SU-DHL-6 (cell line): ENCODE data around the gene STYX.

Source experiments
- H2AFZ ChIP-seq: fragments of 200-600 bp; sonication (generic); 2 replicates; pipeline ENCODE4 v1.6.1; 2014; ENCODE audit warnings: low read depth, mild to moderate bottlenecking, moderate library complexity, mixed read lengths, antibody characterized with exemption, low read length; ENCODE audit not compliant: severe bottlenecking
- H3F3A ChIP-seq: fragments of 200-600 bp; shearing (Covaris generic); 2 replicates; pipeline ENCODE4 v1.6.0; 2016; ENCODE audit warnings: antibody characterized with exemption, mild to moderate bottlenecking; ENCODE audit not compliant: insufficient read depth
- H3K27ac ChIP-seq: fragments of 200-600 bp; sonication (generic); 2 replicates; pipeline ENCODE4 v1.5.1; 2016; ENCODE audit warnings: low read depth, mild to moderate bottlenecking, low read length, moderate library complexity, mixed read lengths
- H3K27me3 ChIP-seq: fragments of 200-600 bp; sonication (generic), shearing (Covaris generic); 2 replicates; pipeline ENCODE4 v1.6.0; 2014; ENCODE audit warnings: mild to moderate bottlenecking, low read length
- H3K36me3 ChIP-seq: fragments of 200-600 bp; sonication (generic); 2 replicates; pipeline ENCODE4 v1.6.1; 2014; ENCODE audit warnings: mild to moderate bottlenecking, low read length, mixed read lengths
- H3K4me2 ChIP-seq: fragments of 300-600, 200-600 bp; shearing (Covaris generic), sonication (generic); 2 replicates; pipeline ENCODE4 v1.6.0; 2014; ENCODE audit warnings: low read length, low read depth, mild to moderate bottlenecking; ENCODE audit not compliant: poor library complexity, severe bottlenecking
- H3K4me3 ChIP-seq: fragments of 200-600 bp; sonication (generic); 2 replicates; pipeline ENCODE4 v1.5.1; 2014; ENCODE audit warnings: antibody characterized with exemption, low read length, mild to moderate bottlenecking, mixed read lengths; ENCODE audit not compliant: insufficient read depth, poor library complexity, severe bottlenecking
- H3K79me2 ChIP-seq: fragments of 200-600 bp; sonication (generic); 2 replicates; pipeline ENCODE4 v1.6.1; 2014; ENCODE audit warnings: mild to moderate bottlenecking, low read length, moderate library complexity; ENCODE audit not compliant: insufficient read depth
- H3K9ac ChIP-seq: fragments of 200-600 bp; sonication (generic); 2 replicates; pipeline ENCODE4 v1.7.0; 2014; ENCODE audit warnings: mild to moderate bottlenecking, low read length
- H3K9me2 ChIP-seq: fragments of 200-600 bp; sonication (generic); replicated peaks from 2 replicates; pipeline ENCODE4 v1.6.1; 2014; ENCODE audit warnings: low read length; ENCODE audit not compliant: insufficient read depth
- H3K9me3 ChIP-seq: fragments of 200-600 bp; sonication (generic); 2 replicates; pipeline ENCODE4 v1.6.1; 2014; ENCODE audit warnings: low read length, mixed read lengths; ENCODE audit not compliant: insufficient read depth
- H4K20me1 ChIP-seq: fragments of 200-600 bp; sonication (generic); 2 replicates; pipeline ENCODE4 v1.6.1; 2014; ENCODE audit warnings: low read depth, mild to moderate bottlenecking, antibody characterized with exemption, low read length, moderate library complexity, mixed read lengths
- EZH2phosphoT487 ChIP-seq: fragments of 200-600 bp; sonication (generic), shearing (Covaris generic); conservative IDR thresholded peaks from 2 replicates; pipeline ENCODE4 v1.6.1; 2018; ENCODE audit warnings: mild to moderate bottlenecking, antibody characterized with exemption, low read length, moderate library complexity, mixed read lengths
- TF ChIP-seq, protein P1 (sequence below): fragments of 200-600 bp; sonication (generic); IDR thresholded peaks from one replicate; pipeline ENCODE4 v1.5.1; 2017; ENCODE audit warnings: antibody characterized with exemption, mild to moderate bottlenecking, low read length, moderate library complexity; ENCODE audit not compliant: insufficient read depth, poor library complexity, severe bottlenecking

Gene STYX

DNA sequence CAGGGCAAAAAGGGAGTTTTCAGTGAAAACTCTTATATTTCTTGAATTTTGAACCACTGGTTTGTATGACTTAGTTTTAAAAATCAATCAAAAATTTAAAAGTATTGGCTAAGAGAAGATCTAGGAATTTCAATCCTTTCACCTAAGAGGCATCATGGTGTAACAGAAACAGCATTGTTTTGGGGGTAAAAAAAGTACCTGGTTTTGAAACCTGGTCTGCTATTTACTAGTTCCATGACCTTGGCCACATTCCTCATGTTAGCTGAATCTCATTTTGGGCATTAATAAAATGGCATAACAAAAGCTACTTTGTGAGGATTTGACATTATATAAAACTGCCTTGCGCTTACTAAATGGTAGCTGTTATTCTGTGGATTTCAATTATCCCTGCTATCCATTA is 78.1 kb downstream of the STYX start:
- Histone ChIP-seq H3F3A (no peaks in the 10 kb centered on the region), H3K9ac (no peak overlapping the region), H3K79me2 (no peaks in the 10 kb centered on the region), H3K36me3 (no peaks in the 10 kb centered on the region), H3K9me3 (no peaks in the 10 kb centered on the region), H3K4me3 (no peak overlapping the region), H3K27ac (no peak overlapping the region), H3K27me3 (no peaks in the 10 kb centered on the region), H2AFZ (no peak overlapping the region), H3K9me2 (no peaks in the 10 kb centered on the region), H3K4me2 (no peak overlapping the region), H4K20me1 (no peaks in the 10 kb centered on the region)
- TF ChIP-seq, protein P1, sequence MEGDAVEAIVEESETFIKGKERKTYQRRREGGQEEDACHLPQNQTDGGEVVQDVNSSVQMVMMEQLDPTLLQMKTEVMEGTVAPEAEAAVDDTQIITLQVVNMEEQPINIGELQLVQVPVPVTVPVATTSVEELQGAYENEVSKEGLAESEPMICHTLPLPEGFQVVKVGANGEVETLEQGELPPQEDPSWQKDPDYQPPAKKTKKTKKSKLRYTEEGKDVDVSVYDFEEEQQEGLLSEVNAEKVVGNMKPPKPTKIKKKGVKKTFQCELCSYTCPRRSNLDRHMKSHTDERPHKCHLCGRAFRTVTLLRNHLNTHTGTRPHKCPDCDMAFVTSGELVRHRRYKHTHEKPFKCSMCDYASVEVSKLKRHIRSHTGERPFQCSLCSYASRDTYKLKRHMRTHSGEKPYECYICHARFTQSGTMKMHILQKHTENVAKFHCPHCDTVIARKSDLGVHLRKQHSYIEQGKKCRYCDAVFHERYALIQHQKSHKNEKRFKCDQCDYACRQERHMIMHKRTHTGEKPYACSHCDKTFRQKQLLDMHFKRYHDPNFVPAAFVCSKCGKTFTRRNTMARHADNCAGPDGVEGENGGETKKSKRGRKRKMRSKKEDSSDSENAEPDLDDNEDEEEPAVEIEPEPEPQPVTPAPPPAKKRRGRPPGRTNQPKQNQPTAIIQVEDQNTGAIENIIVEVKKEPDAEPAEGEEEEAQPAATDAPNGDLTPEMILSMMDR = no peak
- no peak for TF ChIP-seq EZH2phosphoT487

DNA sequence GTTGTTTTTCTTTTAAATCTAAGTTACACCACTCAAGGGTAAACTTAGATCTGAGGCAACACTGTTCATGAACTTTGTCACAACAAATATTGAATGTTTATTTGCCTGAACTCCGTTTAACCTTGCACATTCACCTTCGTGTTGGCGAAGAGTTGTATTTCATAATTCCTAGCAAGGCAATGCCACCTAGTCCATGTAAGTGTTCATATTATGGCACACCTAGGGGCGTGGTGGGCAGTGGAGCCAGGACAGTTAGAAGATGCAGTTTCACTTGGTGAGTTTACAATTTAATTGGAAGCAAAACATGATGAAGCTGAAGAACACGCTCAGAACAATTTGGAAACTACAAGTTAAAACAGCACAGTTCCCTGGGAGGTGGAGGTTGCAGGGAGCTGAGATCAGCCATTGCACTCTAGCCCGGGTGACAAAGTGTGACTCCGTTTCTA is 91.9 kb downstream of the STYX start:
- Histone ChIP-seq H3K9me3 (no peaks in the 10 kb centered on the region), H3F3A (no peaks in the 10 kb centered on the region), H3K4me3 (no peak overlapping the region), H4K20me1 (no peaks in the 10 kb centered on the region), H3K9me2 (no peaks in the 10 kb centered on the region), H3K36me3 (no peaks in the 10 kb centered on the region), H3K27me3 (no peaks in the 10 kb centered on the region), H3K27ac (no peak overlapping the region), H3K4me2 (no peak overlapping the region), H3K9ac (no peak overlapping the region), H3K79me2 (no peaks in the 10 kb centered on the region), H2AFZ (no peak overlapping the region)
- no peak for TF ChIP-seq EZH2phosphoT487
- TF ChIP-seq, protein P1 = no peak

DNA sequence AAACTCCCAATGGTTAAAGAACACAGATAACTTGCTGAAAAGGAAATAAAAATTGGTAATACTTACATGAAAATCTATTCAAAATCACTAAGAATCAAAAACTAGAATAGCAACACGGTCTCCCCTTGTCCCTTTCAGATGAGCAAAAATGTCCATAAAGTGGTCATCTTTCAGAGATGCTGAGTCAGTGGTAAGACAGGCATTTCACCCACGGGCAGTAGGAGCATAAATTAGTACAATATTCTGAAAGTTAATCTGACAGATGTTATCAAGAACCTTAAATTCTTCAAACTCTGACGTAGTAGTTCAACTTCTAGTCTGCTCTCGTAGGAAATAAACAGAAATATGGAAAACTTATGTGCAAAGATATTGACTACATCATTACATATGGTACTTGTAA is 94.5 kb downstream of the STYX start:
- Histone ChIP-seq H3K9ac (no peak overlapping the region), H3K9me2 (no peaks in the 10 kb centered on the region), H3K9me3 (no peaks in the 10 kb centered on the region), H3K27me3 (no peaks in the 10 kb centered on the region), H3K4me3 (no peak overlapping the region), H2AFZ (no peak overlapping the region), H3K36me3 (no peaks in the 10 kb centered on the region), H3K4me2 (no peak overlapping the region), H3K79me2 (no peaks in the 10 kb centered on the region), H3K27ac (no peak overlapping the region), H3F3A (no peaks in the 10 kb centered on the region), H4K20me1 (no peaks in the 10 kb centered on the region)
- TF ChIP-seq, protein P1 = no peak
- TF ChIP-seq EZH2phosphoT487 = no peak
